ENCODE data around the gene LCOR. TPM values are rescaled to one million over a fixed set of nuclear protein-coding genes. Genes with fewer than 3 reads are reported as not detected.
"Not testable (repeated sequence)": the region's sequence is repeated elsewhere in the genome, so short reads cannot be mapped to it uniquely, and the experiment has no call there.

Gene LCOR
- total RNA-seq, 1 donor, result 29.9 TPM

DNA sequence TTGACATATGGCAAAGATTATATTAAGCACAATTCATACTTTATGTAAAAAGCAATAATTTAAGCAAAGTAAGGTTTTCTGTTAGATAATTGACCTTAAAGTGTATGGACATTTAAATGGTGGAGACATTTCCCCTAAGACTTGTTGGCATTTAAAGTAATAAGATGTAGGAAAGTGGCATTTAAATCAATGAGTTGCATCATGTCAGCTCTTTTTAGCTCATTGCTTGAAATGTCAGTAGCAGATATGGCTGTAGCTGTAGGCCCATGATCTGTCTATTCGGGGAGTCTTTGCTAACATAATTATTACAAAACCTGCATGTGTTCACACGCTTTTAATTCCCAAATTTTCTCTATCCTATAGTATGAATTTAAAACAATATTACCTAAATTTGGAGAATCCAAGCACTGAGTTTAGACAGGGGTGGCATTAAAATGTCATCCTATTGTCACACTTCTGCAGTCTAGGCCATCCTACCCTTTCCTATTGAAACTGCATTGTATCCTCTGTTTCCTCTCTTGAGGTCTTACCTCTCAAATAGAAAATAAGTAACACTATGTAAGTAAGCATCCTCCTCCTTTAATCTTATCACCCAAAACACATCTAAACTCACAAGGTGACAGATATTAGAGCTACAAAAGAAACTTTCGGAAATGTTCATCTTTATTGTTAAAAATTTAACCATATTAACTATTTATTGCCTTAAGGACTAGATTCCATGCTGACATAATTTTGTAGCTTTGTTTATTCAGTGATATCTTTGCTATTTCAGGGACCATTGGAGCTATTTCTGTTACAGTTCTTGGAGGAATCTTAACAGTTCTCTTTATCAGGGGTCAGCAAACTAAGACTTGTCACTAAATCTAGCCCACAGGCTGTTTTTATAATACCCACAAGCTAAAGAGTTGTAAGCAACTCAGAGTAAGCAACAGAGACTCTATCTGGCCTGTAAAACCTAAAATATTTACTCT is 91.2 kb downstream of the LCOR start:
- TF ChIP-seq, protein P1, sequence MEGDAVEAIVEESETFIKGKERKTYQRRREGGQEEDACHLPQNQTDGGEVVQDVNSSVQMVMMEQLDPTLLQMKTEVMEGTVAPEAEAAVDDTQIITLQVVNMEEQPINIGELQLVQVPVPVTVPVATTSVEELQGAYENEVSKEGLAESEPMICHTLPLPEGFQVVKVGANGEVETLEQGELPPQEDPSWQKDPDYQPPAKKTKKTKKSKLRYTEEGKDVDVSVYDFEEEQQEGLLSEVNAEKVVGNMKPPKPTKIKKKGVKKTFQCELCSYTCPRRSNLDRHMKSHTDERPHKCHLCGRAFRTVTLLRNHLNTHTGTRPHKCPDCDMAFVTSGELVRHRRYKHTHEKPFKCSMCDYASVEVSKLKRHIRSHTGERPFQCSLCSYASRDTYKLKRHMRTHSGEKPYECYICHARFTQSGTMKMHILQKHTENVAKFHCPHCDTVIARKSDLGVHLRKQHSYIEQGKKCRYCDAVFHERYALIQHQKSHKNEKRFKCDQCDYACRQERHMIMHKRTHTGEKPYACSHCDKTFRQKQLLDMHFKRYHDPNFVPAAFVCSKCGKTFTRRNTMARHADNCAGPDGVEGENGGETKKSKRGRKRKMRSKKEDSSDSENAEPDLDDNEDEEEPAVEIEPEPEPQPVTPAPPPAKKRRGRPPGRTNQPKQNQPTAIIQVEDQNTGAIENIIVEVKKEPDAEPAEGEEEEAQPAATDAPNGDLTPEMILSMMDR (IDR thresholded peaks at IDR 0.05; ENCODE audit: insufficient read depth, low read length), result no peak
- DNase-seq (ENCODE audit: low read depth), result no peak
- H3K4me3 ChIP-seq (ENCODE audit: low read depth, low read length), result no peak overlapping the region

DNA sequence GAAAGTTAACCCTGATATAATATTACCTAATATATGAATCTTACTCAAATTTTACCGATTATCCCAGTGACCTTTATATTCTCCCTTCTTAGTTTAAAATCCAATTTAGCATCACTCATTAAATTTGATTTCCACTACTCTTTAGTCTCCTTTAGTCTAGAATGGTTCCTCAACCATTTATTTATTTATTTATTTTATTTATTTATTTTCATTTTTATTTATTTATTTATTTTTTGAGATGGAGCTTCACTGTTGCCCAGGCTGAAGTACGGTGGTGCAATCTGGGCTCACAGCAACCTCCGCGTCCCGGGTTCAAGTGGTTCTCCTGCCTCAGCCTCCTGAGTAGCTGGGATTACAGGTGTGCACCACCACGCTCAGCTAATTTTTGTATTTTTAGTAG is 92.8 kb downstream of the LCOR start:
- DNase-seq (ENCODE audit: low read depth), result no peak
- H3K4me3 ChIP-seq (ENCODE audit: low read depth, low read length), result no peak overlapping the region
- TF ChIP-seq, protein P1 (IDR thresholded peaks at IDR 0.05; ENCODE audit: insufficient read depth, low read length), result no peak

DNA sequence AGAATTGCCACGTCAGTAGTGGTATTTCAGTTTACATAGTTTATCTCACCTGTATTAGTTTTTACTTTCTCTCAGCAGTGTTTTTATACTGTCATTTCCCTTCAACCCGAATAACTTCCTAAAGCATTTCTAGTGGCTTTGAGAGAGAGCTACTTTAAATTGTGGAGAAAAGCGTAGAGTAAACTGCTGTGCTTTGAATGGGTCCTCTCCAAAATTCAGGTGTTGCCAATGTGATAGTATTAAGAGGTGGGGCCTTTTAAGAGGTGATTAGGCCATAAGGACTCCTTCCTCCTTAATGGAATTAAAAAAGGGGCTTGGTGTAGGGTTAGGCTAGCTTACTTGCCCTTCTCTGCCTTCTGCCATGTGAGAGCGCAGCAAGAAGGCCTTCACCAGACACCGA is 98.4 kb downstream of the LCOR start:
- TF ChIP-seq, protein P1 (IDR thresholded peaks at IDR 0.05; ENCODE audit: insufficient read depth, low read length), result no peak

DNA sequence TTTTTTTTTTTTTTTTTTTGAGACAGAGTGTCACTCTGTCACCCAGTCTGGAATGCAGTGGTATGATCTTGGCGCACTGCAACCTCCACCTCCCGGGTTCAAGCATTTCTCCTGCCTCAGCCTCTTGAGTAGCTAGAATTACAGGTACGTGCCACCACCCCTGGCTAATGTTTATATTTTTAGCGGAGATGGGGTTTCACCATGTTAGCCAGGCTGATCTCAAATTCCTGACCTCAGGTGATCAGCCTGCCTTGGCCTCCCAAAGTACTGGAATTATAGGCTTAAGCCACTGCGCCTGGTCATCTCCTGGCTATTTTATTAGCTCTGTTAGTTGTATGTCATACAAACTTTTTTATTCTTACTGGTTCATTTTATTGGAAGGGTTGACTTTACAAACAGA is 103.0 kb downstream of the LCOR start:
- DNase-seq (ENCODE audit: low read depth), result no peak
- no peak overlapping the region for H3K4me3 ChIP-seq (ENCODE audit: low read depth, low read length)
- TF ChIP-seq, protein P1 (IDR thresholded peaks at IDR 0.05; ENCODE audit: insufficient read depth, low read length), result no peak

More for the DNA sequence above, 98.4 kb downstream of the LCOR start:
- no peak for DNase-seq (ENCODE audit: low read depth)
- no peak overlapping the region for H3K4me3 ChIP-seq (ENCODE audit: low read depth, low read length)

DNA sequence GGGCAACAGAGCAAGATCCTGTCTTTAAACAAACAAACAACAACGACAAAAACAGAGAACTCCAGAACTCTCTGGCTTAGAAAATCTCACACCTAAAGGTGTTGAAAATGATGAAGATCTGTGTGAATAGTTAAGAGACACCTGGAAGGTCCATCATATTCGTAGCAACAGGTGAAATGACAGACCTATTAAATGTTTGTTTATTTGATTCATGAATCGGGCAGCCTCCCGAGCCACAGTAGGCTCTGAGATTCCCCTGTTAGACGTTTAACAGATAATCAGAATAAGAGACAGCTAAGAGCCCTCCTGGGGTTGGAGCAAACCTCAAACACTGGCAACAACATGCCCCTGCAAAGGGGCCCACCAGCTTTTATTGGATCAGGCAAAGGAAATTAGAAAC is 103.7 kb downstream of the LCOR start:
- TF ChIP-seq, protein P1 (IDR thresholded peaks at IDR 0.05; ENCODE audit: insufficient read depth, low read length), result no peak
- no peak for DNase-seq (ENCODE audit: low read depth)
- no peak overlapping the region for H3K4me3 ChIP-seq (ENCODE audit: low read depth, low read length)

DNA sequence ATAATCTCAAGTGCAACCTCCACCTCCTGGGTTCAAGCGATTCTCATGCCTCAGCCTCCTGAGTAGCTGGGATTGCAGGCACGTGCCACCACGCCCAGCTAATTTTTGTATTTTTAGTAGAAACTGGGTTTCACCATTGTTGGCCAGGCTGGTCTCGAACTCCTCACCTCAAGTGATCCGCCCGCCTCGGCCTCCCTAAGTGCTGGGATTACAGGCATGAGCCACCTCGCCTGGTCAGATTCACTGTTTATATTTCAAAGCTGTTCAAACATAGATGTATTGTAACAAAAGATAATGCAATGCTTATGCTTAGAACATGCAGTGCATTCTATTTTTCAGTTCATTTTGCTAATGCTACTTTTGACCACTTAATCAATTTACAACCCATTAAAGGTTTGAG is 111.1 kb downstream of the LCOR start:
- not testable (repeated sequence) for H3K4me3 ChIP-seq (ENCODE audit: low read depth, low read length); DNase-seq (ENCODE audit: low read depth)

DNA sequence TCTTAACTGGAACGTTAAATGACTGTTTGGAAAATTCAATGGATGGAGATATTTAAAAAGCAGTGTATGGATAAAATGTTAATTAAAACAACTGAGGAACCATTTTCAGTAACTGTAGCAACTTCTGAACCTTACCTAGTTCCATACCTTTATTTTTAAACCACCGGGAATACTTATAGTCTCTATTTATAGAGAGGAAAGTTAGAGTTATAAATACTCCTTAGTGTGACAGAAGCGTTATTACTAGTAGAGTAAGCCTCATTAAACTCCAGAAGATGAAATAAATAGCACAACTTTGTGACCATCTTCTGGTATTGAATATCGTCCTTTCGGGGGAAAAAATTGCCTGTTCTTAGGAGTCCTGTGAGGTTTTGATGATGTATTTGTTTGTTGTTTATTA is 114.9 kb downstream of the LCOR start:
- TF ChIP-seq, protein P1 (IDR thresholded peaks at IDR 0.05; ENCODE audit: insufficient read depth, low read length), result no peak
- no peak overlapping the region for H3K4me3 ChIP-seq (ENCODE audit: low read depth, low read length)
- DNase-seq (ENCODE audit: low read depth), result no peak
